ENCODE results near the gene ASPDH. TPM values are rescaled to one million over a fixed set of nuclear protein-coding genes. Genes with fewer than 3 reads are reported as not detected.

Gene ASPDH
- not detected for total RNA-seq
- long read RNA-seq = 0 reads

DNA sequence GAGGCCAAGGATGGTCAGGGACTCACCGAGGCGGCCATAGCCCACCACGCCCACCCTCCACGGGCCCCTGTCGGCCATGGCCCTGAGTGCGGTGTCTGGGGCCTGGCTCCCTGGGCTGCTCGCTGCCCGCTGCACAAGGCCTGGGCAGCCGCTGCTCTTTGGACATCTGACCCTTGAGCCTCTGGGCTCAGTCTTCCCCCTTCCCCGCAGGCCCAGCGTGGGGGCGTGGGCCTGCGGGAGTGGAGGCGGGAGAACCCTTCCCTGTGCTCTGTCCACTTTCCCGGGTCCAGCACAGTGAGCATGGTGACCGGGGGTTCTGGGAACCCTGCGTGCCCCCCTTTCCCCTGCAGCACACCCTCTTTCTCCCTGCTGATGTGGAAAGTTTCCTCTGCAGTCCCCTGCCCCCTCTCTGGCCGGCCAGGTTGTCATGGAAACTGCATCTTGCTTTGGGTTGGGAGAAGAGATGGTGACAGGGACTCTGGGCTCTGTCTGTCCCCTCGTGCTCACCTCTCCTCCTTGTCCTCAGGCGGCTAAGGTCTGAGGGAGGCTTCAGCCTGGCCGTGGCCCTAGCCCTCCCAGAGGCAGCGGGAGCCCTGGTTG, at the start of gene ASPDH:
ASPDH (minus strand) TSS at position 168 of the 600 bp plus-strand sequence; CDS start at position 78, 90 bp downstream.
- intact Hi-C loops (cut with DNase I, micrococcal nuclease) = no loop called here
- ATAC-seq (no peak), DNase-seq (no peak)

DNA sequence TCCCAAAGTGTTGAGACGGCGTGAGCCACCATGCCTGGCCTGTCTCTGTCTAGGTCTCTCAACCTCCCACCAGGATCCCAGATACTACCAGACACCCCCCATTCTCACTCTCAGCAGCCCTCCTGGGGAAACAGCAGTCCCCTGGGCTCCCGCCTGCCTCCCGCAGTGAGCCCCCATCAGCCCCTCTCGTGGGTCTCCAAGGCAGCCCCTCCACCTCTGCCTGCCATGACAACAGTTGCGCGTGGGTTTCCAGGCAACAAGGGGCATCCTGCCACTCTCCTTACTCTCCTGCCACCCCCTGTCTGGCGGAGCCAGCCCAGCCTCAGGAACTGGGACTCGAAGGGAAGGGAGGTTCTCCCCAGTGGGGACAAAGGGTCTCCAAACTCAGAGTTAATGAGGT, 49.3 kb upstream of the ASPDH start:
- ATAC-seq (no peak), DNase-seq (no peak)
- intact Hi-C loops (cut with DNase I, micrococcal nuclease) = no loop called here

DNA sequence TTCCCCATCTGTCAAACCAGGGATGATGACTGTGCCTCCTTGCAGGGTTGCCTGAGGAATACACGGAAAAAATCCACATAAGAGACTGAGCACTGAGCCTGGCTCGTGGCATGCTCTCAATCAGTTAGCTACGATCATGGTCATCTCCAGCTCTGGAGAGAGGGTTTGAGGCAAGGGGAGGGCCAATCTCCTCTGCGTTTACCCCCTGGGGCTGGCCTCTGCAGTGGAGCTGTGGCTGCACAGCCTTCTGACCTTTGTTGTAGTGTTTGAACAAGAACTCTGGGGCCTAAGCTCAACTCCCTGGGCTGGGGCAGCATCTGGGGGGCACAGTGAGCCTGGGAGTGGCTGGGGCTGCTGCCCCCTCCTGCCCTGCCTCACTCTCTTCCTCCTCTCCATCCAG, 48.6 kb upstream of the ASPDH start:
- no peak for ATAC-seq
- intact Hi-C loops (cut with DNase I, micrococcal nuclease) = no loop called here
- DNase-seq = no peak

DNA sequence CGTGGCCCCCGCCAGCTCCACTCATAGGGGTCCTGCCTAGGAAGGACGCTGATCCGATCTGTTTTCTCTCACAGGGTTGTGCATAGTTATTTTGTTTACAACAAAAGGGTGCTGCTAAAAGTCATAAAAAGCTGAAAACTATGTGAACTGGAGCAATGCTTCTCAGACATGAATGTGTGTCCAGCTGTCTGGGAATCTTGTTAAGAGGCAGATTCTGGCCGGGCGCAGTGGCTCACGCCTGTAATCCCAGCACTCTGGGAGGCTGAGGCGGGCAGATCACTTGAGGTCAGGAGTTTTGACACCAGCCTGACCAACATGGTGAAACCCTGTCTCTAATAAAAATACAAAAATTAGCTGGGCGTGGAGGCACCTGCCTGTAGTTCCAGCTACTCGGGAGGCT, 45.9 kb upstream of the ASPDH start:
- DNase-seq = no peak
- no peak for ATAC-seq
- intact Hi-C loops (cut with DNase I, micrococcal nuclease) = no loop called here

DNA sequence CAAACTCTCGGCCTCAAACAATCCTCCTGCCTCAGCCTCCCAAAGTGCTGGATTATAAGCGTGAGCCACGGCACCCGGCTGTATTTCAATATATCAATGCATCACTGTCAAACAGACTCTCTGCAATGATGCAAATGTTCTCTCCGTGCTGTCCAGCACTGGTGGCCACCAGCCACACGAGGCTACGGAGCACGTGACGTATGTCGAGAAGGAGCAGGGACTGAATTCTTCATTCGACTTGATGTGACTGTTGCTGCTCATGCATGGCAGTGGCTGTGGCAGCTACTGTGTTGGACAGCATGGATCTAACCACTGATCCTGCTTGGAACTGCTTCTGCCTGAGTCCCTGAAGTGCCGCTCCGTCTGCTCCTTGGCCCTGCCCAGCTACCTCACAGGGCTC, 44.7 kb upstream of the ASPDH start:
- DNase-seq (no peak), ATAC-seq (no peak)
- intact Hi-C loops (cut with DNase I, micrococcal nuclease) = no loop called here

DNA sequence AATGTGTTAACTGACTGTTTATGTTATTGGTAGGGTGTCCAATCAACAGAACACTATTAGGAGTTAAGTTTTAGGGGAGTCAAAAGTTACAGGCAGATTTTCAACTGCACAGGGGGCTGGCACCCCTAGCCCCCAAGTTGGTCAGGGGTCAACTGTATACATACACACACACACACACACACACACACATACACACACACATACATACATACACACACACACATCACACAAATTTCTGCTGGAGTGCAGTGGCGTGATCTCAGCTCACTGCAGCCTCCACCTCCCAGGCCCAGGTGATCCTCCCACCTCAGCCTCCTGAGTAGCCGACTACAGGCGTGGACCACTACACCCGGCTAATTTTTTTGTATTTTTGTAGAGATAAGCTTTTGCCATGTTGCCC, 44.3 kb upstream of the ASPDH start:
- ATAC-seq = no peak
- intact Hi-C loops (cut with DNase I, micrococcal nuclease) = no loop called here
- no peak for DNase-seq

DNA sequence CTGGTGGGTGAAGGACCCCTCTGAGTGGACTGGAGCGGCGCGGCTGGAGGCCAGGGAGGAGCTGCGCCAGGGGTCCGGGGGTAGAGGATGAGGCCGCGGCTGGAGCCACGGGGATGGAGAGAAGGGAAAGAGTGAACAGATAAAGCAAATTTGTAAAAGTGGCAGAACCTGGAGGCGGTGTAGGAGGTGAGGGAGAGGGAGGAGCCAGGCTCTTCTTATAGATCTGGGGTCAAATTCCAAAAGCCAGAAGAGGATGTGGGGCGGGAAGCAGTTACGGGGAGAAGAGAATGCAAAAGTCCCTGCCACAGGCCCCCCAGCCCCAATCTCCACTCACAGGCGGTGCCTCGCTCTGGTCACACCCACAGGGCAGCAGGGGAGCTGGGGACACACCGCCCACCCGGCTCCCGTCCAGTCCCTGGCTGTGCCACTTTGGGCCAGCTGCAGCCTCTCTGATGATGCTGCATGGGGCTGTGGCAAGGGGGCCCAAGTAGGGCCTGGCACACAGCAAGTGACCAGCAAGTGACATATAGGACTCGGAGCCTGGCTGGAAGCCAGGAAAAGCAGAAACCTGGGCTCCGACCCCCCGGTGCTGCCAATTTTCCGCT, 43.4 kb upstream of the ASPDH start:
- intact Hi-C loops (cut with DNase I, micrococcal nuclease) = no loop called here
- DNase-seq (no peak), ATAC-seq (no peak)

DNA sequence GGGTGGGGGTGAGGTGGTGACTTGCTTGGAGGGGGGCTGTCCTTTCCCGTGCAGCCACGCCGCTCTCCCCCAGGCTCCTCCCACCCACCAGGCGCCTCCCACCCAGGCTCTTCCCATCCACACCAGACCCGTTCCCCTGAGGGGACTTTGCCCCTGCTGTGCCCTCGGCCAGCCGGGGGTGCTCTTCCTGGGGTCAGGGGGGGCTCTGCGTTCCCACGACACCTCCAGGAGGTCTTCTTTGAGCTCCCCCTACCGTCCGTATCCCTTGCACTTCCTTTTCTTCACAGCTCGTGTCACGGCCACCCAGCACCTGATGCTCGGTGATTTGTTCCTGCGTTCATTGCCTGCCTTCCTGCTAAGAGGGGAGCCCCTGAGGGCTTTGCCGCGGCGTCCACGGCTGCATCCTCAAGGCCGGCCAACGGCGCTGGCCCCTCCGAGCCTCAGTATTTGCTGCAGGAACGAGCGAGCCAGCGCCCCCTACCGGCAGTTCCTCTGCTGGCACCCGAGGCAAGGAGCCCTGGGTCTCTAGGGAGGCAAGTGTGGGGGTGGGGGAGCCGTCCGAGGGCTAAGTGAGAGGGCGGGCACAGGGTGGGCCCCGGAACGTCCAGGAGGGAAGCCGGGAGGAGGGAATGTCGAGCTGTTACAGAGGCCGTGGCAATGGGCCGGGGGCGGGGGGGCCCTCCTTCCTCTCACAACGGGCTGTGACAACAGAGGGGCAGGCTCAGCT, 42.7 kb upstream of the ASPDH start:
- intact Hi-C loops (cut with DNase I, micrococcal nuclease) = no loop called here

DNA sequence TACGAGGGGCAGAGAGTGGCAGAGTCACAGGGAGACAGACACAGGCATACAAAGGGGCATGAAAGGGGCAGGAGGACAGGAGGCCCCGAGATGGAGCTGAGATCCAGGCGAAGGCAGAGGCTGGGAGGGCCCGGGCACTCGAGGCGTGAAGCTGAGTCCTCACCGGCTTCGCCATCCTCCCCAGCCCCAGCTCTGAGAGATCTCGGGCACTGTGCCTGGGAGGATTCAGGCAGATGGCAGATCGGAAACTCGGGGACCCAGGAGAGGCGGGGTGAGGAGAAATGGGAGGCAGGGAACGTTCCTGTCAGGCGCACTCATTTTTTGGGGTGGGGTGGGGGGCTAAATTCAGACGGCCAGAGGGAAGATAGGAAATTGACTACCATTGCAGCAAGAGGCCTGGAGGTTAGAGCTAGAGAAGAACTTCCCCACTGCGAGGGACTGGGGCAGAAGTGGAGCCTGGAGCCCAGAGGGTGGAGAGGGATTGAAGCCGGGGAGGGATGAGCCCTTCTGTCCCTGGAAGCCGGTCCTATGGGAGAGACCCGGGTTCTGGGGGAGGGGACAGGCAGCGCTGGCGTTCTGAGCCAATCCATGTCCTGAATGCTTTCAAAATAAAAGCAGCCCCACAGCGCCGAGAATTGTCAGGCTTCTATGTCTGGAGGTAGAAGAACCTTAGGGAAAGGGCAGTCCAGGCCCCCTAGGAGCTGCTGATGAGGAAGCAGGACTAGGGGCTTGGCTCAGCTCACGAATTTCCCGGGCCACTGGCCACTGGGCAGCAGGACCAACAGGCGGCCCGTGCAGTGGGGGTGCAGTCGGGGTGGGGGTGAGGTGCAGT, 42.0 kb upstream of the ASPDH start:
- DNase-seq (no peak), ATAC-seq (no peak)
- intact Hi-C loops (cut with DNase I, micrococcal nuclease) = no loop called here

More for the DNA sequence above, 42.7 kb upstream of the ASPDH start:
- ATAC-seq = peak; percentile 64
- DNase-seq = peak; percentile 49 to 83

DNA sequence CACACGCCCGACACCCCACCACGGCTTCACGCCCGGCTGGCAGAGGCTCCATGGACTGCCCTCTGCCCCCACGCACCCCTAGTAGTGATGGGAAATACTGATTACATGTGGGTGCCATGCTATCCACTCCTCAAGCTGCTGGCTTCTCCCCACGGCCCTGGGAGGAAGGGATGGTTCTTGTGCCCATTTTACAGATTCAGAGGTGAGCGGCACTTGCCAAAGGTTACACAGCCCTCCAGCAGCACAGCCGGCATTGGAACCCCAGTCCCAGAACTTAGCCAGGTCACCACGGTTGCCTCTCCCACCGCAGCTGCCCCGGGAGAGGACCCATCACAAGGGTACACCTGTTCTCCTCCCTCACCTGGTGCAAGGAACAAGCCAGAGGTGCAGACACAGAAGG, 41.3 kb upstream of the ASPDH start:
- ATAC-seq (no peak), DNase-seq (no peak)

DNA sequence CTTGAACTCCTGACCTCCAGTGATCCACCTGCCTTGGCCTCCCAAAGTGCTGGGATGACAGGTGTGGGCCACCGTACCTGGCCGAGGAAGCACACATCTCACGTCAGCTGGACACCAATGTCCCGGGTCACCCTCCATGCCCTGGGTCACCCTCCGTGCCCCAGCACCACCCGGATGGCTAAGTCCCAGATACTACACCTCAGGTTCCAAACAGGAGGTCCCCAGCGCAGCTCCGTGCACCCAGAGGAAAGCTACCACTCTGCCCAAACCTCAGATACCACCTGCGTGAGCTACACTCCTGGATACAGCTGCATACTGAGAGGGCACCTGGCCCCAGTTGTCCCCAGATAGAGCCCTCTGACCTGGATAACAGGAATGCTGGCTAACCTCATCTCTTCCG, 40.5 kb upstream of the ASPDH start:
- ATAC-seq = no peak
- intact Hi-C loops (cut with DNase I, micrococcal nuclease) = no loop called here
- no peak for DNase-seq

More for the DNA sequence above, 41.3 kb upstream of the ASPDH start:
- intact Hi-C loops (cut with DNase I, micrococcal nuclease) = no loop called here

DNA sequence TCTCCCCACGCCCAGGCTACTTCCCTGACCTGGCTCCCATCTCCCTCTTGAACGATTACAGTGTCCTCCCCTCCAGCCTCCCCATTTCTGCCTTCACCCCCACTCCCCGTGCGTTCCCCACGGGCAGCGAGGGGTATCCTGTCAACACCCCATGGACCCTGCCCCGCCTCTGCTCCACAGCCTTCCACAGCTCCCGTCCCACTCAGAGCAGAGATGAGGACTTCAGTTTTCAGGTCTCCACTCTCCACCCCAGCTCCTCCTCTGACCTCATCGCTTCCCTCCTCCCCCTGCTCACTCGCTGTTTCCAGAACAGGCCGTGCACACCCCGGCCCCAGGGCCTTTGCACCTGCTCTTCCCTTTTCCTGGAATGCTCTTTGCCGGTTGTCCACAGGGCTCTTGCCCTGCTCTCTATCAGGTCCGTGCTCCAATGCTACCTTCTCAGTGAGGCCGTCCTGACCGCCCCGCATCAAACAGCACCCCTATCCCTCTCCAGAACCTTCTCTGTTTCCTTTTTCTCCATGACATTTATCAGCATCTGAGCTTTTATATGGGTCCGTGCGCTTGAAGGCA, 39.5 kb upstream of the ASPDH start:
- intact Hi-C loops (cut with DNase I, micrococcal nuclease) = no loop called here
- ATAC-seq = no peak
- no peak for DNase-seq

DNA sequence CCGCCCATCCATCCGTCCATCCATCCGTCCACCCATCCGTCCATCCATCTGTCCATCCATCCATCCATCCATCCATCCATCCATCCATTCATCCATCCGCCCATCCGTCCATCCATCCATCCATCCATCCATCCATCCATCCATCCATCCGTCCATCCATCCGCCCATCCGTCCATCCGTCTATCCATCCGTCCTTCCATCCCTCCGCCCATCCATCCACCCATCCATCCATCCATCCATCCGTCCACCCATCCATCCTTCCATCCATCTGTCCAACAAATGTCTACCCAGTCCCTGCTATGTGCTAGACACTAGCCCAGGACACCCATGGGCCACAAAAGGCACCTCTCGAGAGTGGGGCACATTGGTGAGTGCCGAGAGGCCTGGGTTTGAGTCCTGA, 38.8 kb upstream of the ASPDH start:
- ATAC-seq = no peak
- intact Hi-C loops (cut with DNase I, micrococcal nuclease) = no loop called here
- no peak for DNase-seq

DNA sequence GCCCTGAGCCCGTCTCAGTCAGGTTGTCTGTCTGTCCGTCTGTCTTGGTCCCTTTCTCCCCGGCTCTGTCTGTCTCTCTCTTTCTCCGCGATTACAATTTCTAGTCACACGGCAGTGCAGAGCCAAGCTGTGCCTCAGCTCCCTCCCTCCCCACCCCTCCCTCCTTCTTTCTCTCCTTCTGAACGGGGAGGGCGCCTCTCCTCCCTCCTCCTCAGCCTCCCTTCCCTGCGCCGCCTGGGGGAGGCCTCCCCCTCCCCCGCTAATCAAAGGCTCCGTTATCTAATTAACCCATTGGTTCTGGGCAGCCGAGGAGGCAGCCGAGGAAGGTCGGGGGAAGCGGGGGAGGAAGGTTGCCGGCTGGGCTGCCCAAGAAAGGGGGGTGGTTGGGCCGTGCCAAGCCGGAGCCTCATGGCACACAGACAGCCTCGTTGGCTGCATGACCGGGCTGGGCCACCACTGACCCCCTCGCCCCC, 38.0 kb upstream of the ASPDH start:
- ATAC-seq = no peak
- no peak for DNase-seq
- intact Hi-C loops (cut with DNase I, micrococcal nuclease) = no loop called here

DNA sequence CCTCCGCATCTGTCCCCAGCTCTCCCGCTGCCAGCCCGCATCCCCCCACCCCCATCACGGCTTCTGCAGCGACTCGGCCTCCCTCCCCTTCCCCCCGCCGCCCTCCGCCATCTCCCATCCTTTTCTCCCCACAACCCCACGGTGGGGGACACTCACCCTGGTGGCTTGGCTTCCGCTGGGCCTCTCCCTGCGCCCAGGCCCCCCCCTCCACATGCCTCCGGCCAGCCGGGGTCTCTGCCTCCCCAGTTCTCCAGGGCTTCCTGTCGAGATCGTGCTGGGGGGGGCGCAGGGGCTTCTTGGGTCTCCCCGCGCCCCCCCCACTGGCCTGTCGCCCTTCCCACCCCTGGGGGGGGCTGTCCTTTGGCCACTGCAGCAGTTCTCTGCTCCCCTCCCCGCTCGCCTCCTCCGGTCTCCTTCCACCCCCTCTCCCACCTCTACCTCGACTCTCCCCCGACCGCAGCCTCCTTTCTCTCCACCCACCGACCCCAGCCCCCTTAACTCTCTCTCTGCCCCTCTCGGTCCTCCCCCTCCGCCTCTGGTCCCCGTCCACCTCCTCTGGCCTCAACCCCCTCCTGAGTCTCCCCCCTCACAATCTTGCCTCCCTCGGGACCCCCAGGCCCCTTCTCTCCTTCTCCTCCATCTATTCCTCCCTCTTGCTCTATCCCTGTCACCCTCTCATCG, 37.5 kb upstream of the ASPDH start:
- intact Hi-C loops (cut with DNase I, micrococcal nuclease) = no loop called here
- ATAC-seq (no peak), DNase-seq (no peak)

DNA sequence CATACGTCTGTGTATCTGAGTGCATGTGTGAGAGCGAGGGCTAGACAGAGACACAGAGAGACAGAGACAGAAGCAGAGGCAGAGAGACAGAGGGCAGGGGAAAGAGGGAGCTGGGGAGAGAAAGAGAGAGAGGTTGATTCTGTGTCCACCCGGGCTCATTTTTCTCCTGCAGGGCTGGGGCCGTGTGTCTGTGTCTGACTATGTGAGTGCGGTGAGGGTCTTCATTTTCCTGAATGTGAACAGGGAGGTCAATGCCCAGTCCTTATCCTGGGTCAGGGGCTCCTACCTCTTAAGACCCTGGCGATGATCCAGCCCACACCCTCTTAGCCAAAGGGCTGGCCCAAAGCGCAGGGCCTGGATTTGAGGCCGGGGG, 36.9 kb upstream of the ASPDH start:
- intact Hi-C loops (cut with DNase I, micrococcal nuclease) = no loop called here
- ATAC-seq = no peak
- no peak for DNase-seq

DNA sequence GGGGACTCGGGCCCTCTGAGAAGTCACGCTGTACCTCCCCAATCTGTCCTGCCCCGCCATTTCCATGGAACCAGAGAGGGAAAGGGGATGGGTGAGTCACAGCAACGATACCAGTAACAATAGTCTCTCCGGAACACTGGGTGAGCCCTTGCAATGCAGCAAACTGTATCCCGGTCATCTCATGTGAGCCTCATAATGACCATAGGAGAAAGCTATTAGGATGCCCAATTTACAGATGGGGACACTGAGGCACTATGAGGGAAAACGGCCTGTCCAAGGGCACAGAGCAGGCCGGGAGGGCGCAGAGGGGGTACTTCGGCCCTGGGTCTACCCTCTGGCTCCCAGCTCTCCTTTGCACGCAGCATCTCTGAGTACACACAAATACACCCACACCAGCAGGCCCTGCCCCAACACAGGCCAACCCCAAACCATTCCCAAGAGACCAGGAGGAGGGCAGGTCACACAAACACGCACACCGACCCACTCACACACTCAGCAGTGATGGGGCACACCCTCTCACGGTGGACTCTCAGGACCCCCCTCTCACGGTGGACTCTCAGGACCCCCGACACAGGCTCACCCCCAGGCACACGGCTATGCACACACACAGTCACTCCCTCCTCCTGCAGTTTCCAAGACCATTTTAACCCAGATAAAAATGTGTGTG, 36.3 kb upstream of the ASPDH start:
- DNase-seq (no peak), ATAC-seq (no peak)
- intact Hi-C loops (cut with DNase I, micrococcal nuclease) = no loop called here
